ENCODE measurements around the gene EDC3. TPM values are rescaled to one million over a fixed set of nuclear protein-coding genes. Genes with fewer than 3 reads are reported as not detected.

Gene EDC3
- total RNA-seq, 1 donor from 2014 or later, result 43.4 TPM

- intact Hi-C loops (cut with micrococcal nuclease), result no loop called here
These were observed 106.0 kb downstream of the EDC3 start for GRCh38 chr15:74589826-74590225.

- intact Hi-C loops (cut with micrococcal nuclease), result no loop called here
These were observed 110.0 kb downstream of the EDC3 start for GRCh38 chr15:74585857-74586256.

- intact Hi-C loops (cut with micrococcal nuclease), result no loop called here
These were observed 110.6 kb downstream of the EDC3 start for GRCh38 chr15:74585191-74585590.

- intact Hi-C loops (cut with micrococcal nuclease), result no loop called here
These were observed 111.0 kb downstream of the EDC3 start for GRCh38 chr15:74584779-74585178.

- intact Hi-C loops (cut with micrococcal nuclease), result no loop called here
These were observed 111.6 kb downstream of the EDC3 start for GRCh38 chr15:74584204-74584603.

Other genes with a start within 250 kb of the EDC3 start
- 48.4 and 60.4 TPM in 2 replicates for gene UBL7, start 234.9 kb downstream of the EDC3 start, total RNA-seq
- 32.7 and 35.7 TPM in 2 replicates for gene ARID3B, start 154.8 kb downstream of the EDC3 start, total RNA-seq
- 102 and 104 TPM in 2 replicates for gene CLK3, start 80.2 kb downstream of the EDC3 start, total RNA-seq
- 1.0 TPM in 2 replicates for gene CYP1A1, start 29.5 kb upstream of the EDC3 start, total RNA-seq
- not detected in 2 replicates for gene CYP1A2, start 52.8 kb upstream of the EDC3 start, total RNA-seq
- 407 and 408 TPM in 2 replicates for gene CSK, start 86.1 kb upstream of the EDC3 start, total RNA-seq
- gene LMAN1L, start 116.8 kb upstream of the EDC3 start, total RNA-seq, result 0.64 and 0.93 TPM in 2 replicates
- gene CPLX3, start 130.6 kb upstream of the EDC3 start, total RNA-seq, result 0.25 TPM in 2 replicates
- gene ULK3, start 147.1 kb upstream of the EDC3 start, total RNA-seq, result 55.4 and 59.6 TPM in 2 replicates
- gene SCAMP2, start 177.3 kb upstream of the EDC3 start, total RNA-seq, result 132 and 135 TPM in 2 replicates
- 67.2 and 69.0 TPM in 2 replicates for gene MPI, start 194.0 kb upstream of the EDC3 start, total RNA-seq
- gene FAM219B, start 210.8 kb upstream of the EDC3 start, total RNA-seq, result 85.8 and 86.5 TPM in 2 replicates
- gene COX5A, start 242.0 kb upstream of the EDC3 start, total RNA-seq, result 281 and 287 TPM in 2 replicates